Ovary (tissue), 3 donors: ENCODE results near the gene NUP42.

Experiments used
- CTCF ChIP-seq, 3 donors: fragments of 450-650 bp in 2 of 3; fragments of 200-600 bp in 1 of 3; IDR thresholded peaks; one replicate each; pipeline versions ENCODE4 v1.5.1 to v1.8.0; 2016 to 2022; ENCODE audit warnings: antibody characterized with exemption in 3 of 3, mild to moderate bottlenecking in 1 of 3
- EP300 ChIP-seq: sonication (generic); formaldehyde crosslinking; IDR thresholded peaks from one replicate; pipeline ENCODE4 v1.6.1; 2017; ENCODE audit warnings: antibody characterized with exemption
- donor health status: DM: no; HTN: no; CAD: no.

- TF ChIP-seq CTCF (IDR thresholded peaks at IDR 0.05) (no peak), EP300 (no peak)
Observed at GRCh38 chr7:23196306-23196705, 14.5 kb downstream of the NUP42 start.
